GM19238 (cell line): ENCODE measurements around the gene REM2.
"Not testable (repeated sequence)": the region's sequence is repeated elsewhere in the genome, so short reads cannot be mapped to it uniquely, and the experiment has no call there.

Experiments used
- DNase-seq: peaks from one replicate; pipeline ENCODE4 v3.0.0; 2011; ENCODE audit warnings: low spot score; ENCODE audit not compliant: insufficient read length

REM2 gene

GRCh38 chr14:22896356-22896755, 13.3 kb downstream of the REM2 start:
- DNase-seq, result no peak

DNA sequence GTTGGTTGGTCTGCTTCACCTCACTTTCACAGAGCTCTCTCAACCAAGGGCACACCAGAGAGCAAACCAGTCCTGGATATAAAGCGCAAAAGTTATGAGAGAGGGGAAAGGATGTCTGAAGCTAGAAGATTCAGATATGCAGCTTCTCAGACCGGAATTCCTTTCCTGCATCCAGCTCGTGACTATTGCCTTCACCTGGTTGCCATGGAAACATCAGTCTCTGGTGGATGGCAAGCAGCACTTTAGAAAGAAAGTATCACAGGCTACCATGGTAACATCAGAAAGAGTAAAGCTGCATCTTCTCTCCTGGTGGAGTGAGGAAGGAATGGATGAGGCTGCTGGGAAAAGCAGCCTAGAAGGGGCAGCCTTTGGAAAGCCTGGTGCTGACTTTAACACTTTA, 13.7 kb downstream of the REM2 start:
- no peak for DNase-seq

- DNase-seq, result no peak
These were observed 14.3 kb downstream of the REM2 start for GRCh38 chr14:22897357-22897756.

DNA sequence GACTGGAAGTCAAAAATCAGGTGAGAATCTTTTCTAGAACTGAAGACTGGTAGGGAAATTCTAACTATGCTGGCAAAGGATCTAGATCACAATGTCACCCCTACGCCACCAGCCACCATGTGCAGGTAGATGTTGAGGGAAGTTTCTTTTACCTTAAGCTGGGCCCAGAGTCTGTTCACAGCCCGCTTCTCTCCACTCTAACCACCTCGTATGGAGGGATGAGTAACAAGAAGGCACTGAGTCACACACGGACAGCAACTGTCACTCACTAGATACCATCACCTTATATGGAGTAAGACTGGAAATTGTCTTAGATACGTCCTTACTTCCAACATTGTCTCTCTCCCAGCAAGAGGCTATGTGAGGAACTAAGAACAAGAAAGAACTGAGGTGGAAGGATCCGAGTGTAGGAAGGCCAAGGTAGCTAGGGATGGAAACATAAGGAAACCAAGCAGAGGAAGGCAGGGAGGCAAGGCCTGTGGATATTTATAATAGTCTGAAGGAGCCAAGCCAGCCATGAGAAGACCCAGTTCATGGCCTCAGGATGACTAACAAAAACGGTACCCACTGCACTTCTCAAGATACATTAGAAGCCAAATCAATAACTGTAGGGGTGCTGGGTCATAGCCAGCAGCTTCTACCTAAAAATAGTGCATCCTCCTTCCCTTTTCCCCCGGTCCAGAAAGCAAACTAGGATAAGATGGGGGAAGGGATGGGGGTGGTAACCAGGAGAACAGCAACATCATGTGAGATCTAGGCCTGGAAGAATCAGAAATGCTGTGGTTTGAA, 15.5 kb downstream of the REM2 start:
- DNase-seq, result no peak

DNA sequence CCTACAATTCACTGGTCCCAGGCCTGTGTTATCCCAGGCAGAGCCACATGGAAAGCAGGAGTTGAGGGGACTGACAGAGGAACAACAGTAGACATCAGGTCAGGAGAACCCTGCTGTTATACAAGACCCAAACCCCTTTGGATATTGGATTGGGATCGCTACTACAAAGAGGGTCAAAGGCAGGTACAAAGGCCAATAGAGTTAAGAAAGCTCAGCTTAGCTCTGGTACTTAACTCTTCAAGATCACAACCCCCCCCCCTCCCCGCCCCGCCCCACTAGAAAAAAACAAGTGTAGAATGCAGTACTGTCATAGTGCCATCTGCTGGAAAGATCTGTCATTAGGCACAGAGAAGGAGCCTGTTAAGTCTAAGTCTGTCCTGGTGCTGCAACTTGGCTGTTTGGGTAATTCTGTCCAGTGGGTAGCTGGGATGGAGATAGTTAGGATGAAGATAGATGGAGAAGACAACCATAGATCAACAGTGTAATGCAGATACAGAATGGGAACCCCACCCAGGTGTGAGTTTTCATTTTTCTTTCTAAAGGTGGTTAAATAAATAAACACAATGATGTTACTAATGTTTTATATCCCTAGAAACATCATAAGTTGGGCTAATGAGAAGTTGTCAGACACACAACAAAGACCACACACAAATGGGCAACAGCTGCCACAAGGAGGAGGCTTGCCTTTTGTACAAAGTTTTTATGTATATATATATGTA, 17.2 kb downstream of the REM2 start:
- DNase-seq, result peak; percentile 36

GRCh38 chr14:22901799-22902198, 18.8 kb downstream of the REM2 start:
- DNase-seq, result no peak

DNA sequence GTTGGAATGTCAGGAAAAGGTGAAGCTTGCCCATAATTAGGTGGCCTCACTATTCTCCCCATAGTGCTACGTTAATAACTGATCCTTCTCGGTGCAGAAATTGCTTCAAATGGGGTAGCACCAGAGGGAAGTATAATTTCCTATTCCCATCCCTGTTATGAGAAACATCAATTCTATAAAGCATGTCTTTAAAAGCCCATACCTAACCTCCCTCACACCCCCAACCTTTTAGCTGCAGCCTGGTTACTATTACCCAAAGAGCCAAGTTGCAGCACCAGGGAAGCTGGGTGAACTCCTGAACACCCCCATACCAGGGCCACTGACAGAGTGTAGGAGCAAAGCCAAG, 20.7 kb downstream of the REM2 start:
- DNase-seq, result no peak

DNA sequence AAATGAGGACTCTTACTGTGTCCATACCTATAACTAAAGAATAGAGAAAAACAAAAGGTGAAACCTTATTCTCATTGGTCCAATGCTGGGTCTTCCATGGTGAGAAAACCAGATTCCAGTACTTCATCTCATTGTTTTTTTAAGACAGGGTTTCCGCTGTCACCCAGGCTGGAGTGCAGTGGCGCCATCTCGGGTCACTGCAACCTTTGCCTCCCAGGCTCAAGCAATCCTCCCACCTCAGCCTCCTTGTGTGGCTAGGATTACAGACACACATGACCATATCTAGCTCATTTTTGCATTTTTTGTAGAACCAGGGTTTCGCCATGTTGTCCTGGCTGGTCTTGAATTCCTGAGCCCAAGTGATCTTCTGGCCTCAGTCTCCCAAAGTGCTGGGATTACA, 22.6 kb downstream of the REM2 start:
- no peak for DNase-seq

GRCh38 chr14:22906073-22906472, 23.1 kb downstream of the REM2 start:
- DNase-seq, result no peak

GRCh38 chr14:22907429-22907828, 24.4 kb downstream of the REM2 start:
- no peak for DNase-seq

- no peak for DNase-seq
These were observed 25.6 kb downstream of the REM2 start for GRCh38 chr14:22908601-22909000.

- DNase-seq, result no peak
These were observed 27.9 kb downstream of the REM2 start for GRCh38 chr14:22910916-22911315.

DNA sequence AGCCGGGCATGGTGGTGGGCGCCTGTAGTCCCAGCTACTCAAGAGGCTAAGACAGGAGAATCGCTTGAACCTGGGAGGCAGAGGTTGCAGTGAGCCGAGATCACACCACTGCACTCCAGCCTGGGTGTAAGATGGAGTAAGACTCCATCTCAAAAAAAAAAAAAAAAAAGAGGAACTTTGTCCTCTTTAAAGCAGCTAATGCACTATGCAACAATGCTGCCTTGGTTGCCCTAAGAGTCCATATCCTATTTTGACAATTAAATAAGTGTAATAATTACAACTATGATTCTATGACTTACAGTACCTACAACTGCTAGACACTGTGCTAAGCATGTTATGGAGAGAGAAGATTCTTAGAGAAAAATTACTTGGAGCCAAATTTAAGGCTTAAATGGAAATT, 31.8 kb downstream of the REM2 start:
- not testable (repeated sequence) for DNase-seq

- DNase-seq, result no peak
These were observed 33.0 kb downstream of the REM2 start for GRCh38 chr14:22915886-22916521.

GRCh38 chr14:22918804-22919600, 36.0 kb downstream of the REM2 start, which contains the start of gene RBM23:
Gene RBM23, minus strand, starts transcription at chr14:22919149.
- DNase-seq, result peak; percentile 85

DNA sequence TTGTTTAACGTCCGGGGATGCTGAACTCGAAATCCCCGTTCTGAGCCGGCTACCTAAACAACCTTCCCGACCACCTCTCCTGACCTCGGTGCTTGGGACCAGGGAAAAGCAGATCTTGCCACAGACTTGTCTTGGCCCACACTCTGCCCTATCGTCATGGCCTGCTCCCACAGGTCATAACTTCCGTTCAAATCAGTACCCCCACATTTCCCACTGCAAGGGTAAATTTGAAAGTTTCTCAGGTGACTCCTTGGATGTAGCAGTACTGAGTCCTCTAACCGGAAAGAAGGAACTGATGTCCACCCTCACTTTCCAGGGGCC, 36.5 kb downstream of the REM2 start:
- DNase-seq, result no peak

GRCh38 chr14:22920697-22921096, 37.7 kb downstream of the REM2 start:
- no peak for DNase-seq

DNA sequence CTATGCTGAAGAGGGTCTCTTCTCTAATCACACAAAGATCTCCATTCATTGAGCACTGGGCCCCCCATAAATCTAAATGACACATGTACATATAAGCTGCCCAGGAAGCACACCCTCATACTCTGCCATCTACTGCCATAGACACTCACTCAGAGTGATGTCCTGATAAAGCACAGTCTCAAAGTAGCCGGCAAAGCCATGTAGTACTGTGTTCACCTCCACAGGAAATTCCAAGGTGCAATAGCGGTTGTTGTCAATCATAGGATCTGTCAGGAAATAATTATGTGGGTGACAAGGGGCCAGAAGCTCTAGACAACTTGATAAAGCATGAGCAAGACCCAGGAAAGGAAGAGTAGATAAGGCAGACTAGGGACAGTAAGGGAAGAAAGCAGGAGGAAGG, 39.3 kb downstream of the REM2 start:
- DNase-seq, result no peak

- DNase-seq, result no peak
These were observed 40.7 kb downstream of the REM2 start for GRCh38 chr14:22923746-22924145.

DNA sequence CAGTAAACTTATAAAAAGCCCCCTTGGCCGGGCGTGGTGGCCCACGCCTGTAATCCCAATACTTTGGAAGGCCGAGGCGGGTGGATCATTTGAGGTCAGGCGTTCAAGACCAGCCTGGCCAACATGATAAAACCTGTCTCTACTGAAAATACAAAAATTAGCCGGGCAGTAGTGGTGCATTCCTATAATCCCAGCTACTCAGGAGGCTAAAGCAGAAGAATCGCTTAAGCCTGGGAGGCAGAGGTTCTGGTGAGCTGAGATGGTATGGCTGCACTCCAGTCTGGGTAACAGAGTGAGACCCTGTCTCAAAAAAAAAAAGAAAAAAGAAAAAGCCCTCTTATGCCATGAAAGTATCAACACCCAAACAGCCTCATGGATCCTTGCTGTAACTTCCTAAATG, 42.5 kb downstream of the REM2 start:
- DNase-seq, result no peak

DNA sequence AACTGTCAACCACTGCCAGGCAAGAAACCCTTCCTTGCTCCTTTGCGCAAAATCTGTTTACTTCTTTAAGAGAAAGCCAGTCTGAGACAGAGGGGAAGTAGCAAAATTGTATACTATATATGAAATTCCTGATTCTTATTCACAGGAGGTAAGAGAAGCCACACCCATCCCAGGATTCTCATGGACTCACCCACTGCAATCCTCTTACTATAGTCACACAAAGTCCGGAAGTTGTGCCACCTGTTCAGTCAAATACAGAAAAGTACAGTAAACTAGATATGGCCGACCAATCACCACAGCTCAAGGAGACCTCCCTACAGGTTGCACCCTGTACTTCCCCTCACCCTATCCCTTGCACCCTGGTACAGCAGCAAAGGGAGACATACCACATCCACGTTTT, 43.3 kb downstream of the REM2 start:
- DNase-seq, result no peak
